GM12878 (cell line): ENCODE results near the gene SERPINE3.

Source experiments
- CHD4 ChIP-seq: fragments of 200-600 bp; sonication (generic); IDR thresholded peaks from 2 replicates; pipeline ENCODE4 v1.6.1; 2016; ENCODE audit warnings: mild to moderate bottlenecking
- POLR2AphosphoS2 ChIP-seq: IDR thresholded peaks from 2 replicates; pipeline ENCODE4 v1.6.1; 2011; ENCODE audit warnings: low read depth, mild to moderate bottlenecking, low read length, improper control_type of control experiment, moderate library complexity
- RAD21 ChIP-seq: IDR thresholded peaks from 2 replicates; pipeline ENCODE4 v1.6.1; 2011; ENCODE audit warnings: mild to moderate bottlenecking, low read depth, low read length, moderate library complexity; ENCODE audit not compliant: insufficient read depth
- SP1 ChIP-seq: IDR thresholded peaks from one replicate; pipeline ENCODE4 v1.6.1; 2011; ENCODE audit warnings: low read depth, low read length
- SREBF1 ChIP-seq: IDR thresholded peaks from 2 replicates; pipeline ENCODE4 v1.6.1; 2012; ENCODE audit warnings: mild to moderate bottlenecking, low read length
- TF ChIP-seq, protein P1 (sequence below): IDR thresholded peaks from 2 replicates; pipeline ENCODE4 v1.6.1; 2011; ENCODE audit warnings: low read depth, low read length, improper control_type of control experiment, borderline replicate concordance
- TF ChIP-seq, protein P2 (sequence below), 3 experiments: IDR thresholded peaks in 2 of 3; conservative IDR thresholded peaks in 1 of 3; 2 replicates each; pipeline ENCODE4 v1.5.1; 2011; ENCODE audit warnings: low read depth in 3 of 3, low read length in 3 of 3, mild to moderate bottlenecking in 3 of 3, control low read depth in 2 of 3, moderate library complexity in 2 of 3, inconsistent platforms in 1 of 3, mixed read lengths in 1 of 3; ENCODE audit not compliant: control insufficient read depth in 2 of 3, insufficient read depth in 1 of 3; ENCODE audit errors: extremely low read depth in 1 of 3

DNA sequence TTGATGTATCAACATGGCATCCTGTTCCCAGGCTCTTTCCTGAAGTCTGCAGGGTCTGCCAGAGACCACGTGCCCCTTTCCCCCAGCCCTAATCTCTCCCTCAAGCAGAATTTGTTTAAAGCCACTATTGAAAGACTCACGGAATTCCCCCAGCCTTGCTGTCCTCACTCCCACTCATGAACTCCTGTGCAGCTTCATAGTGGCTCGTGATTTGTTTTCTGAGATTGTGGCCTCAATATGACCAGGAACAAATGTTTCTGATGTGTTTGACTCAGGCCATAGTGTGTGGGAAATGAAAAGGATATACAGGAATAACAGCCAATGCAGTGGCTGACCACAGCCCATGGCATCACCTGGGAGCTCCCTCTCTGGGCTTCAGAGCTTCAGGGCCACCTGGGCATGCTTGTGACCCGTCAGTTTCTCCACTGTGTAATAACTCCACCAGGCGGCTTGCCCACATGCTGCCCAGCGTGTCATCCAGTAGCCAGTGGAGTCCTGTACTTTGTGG lies 8.1 kb upstream of the SERPINE3 start:
- TF ChIP-seq POLR2AphosphoS2 (no peak), SREBF1 (no peak), RAD21 (no peak), SP1 (no peak), CHD4 (no peak)
- TF ChIP-seq, protein P1, sequence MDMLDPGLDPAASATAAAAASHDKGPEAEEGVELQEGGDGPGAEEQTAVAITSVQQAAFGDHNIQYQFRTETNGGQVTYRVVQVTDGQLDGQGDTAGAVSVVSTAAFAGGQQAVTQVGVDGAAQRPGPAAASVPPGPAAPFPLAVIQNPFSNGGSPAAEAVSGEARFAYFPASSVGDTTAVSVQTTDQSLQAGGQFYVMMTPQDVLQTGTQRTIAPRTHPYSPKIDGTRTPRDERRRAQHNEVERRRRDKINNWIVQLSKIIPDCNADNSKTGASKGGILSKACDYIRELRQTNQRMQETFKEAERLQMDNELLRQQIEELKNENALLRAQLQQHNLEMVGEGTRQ: peak; percentile 31; the same call in 1 of the 2 replicates
- TF ChIP-seq, protein P2, sequence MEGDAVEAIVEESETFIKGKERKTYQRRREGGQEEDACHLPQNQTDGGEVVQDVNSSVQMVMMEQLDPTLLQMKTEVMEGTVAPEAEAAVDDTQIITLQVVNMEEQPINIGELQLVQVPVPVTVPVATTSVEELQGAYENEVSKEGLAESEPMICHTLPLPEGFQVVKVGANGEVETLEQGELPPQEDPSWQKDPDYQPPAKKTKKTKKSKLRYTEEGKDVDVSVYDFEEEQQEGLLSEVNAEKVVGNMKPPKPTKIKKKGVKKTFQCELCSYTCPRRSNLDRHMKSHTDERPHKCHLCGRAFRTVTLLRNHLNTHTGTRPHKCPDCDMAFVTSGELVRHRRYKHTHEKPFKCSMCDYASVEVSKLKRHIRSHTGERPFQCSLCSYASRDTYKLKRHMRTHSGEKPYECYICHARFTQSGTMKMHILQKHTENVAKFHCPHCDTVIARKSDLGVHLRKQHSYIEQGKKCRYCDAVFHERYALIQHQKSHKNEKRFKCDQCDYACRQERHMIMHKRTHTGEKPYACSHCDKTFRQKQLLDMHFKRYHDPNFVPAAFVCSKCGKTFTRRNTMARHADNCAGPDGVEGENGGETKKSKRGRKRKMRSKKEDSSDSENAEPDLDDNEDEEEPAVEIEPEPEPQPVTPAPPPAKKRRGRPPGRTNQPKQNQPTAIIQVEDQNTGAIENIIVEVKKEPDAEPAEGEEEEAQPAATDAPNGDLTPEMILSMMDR (IDR thresholded peaks at IDR 0.05 in 2 of 3, conservative IDR thresholded peaks at IDR 0.05 in 1 of 3; ENCODE audit: control insufficient read depth in 2 of 3, extremely low read depth in 1 of 3, insufficient read depth in 1 of 3, low read depth in 3 of 3, low read length in 3 of 3): no peak
